ENCODE data around the gene POC1A.

- TF ChIP-seq CTCF (IDR thresholded peaks at IDR 0.05) (no peak), POLR2A (IDR thresholded peaks at IDR 0.05) (no peak), POLR2AphosphoS5 (IDR thresholded peaks at IDR 0.05) (no peak), EP300 (IDR thresholded peaks at IDR 0.05) (no peak)
Measured at GRCh38 chr3:52191663-52192062, 37.4 kb upstream of the POC1A start.
